ENCODE measurements around the gene CRHR1.
A peak's percentile ranks its signal among the peaks of the same experiment; 100 is the strongest.
"Not testable (repeated sequence)": the region's sequence is repeated elsewhere in the genome, so short reads cannot be mapped to it uniquely, and the experiment has no call there.

The CRHR1 gene

DNA sequence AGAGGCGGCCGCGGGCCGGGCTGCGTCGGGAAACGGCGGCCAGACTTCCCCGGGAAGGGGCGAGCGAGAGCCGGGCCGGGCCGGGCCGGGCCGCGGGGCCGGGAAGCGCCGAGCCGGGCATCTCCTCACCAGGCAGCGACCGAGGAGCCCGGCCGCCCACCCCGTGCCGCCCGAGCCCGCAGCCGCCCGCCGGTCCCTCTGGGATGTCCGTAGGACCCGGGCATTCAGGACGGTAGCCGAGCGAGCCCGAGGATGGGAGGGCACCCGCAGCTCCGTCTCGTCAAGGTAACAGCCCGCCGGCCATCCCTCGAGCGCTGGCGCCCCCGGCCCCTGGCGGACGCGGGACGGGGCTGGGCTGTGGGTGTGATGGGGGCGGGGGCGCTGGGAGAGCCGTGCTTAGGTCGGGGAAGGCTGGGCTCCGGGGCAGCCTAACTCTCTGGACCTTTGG, at the start of gene CRHR1:
TSS of gene CRHR1 (plus strand) at position 28 of the 448 bp plus-strand sequence. CDS start at position 253, 225 bp downstream.
- DNase-seq (ENCODE audit: low read depth, low spot score), result no peak
- no peak for TF ChIP-seq SUZ12 (IDR thresholded peaks at IDR 0.05; ENCODE audit: extremely low read depth, insufficient read depth, insufficient read length)
- no peak for TF ChIP-seq YY1 (IDR thresholded peaks at IDR 0.05; ENCODE audit: insufficient read depth, insufficient read length)
- no peak for TF ChIP-seq ZNF274 (IDR thresholded peaks at IDR 0.05; ENCODE audit: low read depth, low read length)
- H3K9me3 ChIP-seq (ENCODE audit: insufficient read depth, low read length), result no peaks in the 10 kb centered on the region
- peaks cover 57% of the 10 kb centered on the region for H3K27me3 ChIP-seq (ENCODE audit: insufficient read depth, insufficient read length)
- H3K4me3 ChIP-seq (ENCODE audit: insufficient read length, low read depth), result peak within 1 kb of the TSS; percentile 68
- peaks cover 14% of the 10 kb centered on the region for H3K4me1 ChIP-seq (ENCODE audit: insufficient read depth, insufficient read length)
- peak within 1 kb of the TSS; percentile 77 for H3K9ac ChIP-seq (ENCODE audit: insufficient read length, low read depth)
- H3K36me3 ChIP-seq (ENCODE audit: insufficient read depth, insufficient read length, low read length), result no peaks in the 10 kb centered on the region

DNA sequence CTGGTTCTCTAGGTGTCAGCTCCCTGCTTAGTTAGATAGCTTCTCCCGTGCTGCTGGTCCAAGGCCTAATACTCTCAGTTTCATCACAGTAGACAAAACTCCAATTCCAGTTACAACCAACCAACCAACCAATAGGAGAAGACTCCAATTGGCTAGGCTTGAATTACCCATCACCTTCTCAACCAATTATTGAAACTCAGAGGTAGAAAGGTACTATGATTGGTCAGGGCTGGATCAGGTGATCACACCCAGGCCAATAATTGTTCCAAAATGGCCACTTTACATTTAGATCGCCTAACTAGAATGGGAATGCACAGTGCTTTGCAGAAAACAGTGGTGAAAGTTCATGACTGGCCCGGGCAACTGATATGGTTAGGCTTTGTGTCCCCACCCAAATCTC, 49.5 kb upstream of the CRHR1 start:
- Histone ChIP-seq H3K27me3 (ENCODE audit: insufficient read depth, insufficient read length) (no peaks in the 10 kb centered on the region), H3K9ac (ENCODE audit: insufficient read length, low read depth) (no peak overlapping the region), H3K4me1 (ENCODE audit: insufficient read depth, insufficient read length) (no peaks in the 10 kb centered on the region), H3K36me3 (ENCODE audit: insufficient read depth, insufficient read length, low read length) (no peaks in the 10 kb centered on the region), H3K4me3 (ENCODE audit: insufficient read length, low read depth) (no peak overlapping the region), H3K9me3 (ENCODE audit: insufficient read depth, low read length) (peaks cover 27% of the 10 kb centered on the region; the same call in 1 of the 2 replicates)
- DNase-seq (ENCODE audit: low read depth, low spot score), result no peak
- TF ChIP-seq YY1 (IDR thresholded peaks at IDR 0.05; ENCODE audit: insufficient read depth, insufficient read length), result no peak
- no peak for TF ChIP-seq SUZ12 (IDR thresholded peaks at IDR 0.05; ENCODE audit: extremely low read depth, insufficient read depth, insufficient read length)
- no peak for TF ChIP-seq ZNF274 (IDR thresholded peaks at IDR 0.05; ENCODE audit: low read depth, low read length)

DNA sequence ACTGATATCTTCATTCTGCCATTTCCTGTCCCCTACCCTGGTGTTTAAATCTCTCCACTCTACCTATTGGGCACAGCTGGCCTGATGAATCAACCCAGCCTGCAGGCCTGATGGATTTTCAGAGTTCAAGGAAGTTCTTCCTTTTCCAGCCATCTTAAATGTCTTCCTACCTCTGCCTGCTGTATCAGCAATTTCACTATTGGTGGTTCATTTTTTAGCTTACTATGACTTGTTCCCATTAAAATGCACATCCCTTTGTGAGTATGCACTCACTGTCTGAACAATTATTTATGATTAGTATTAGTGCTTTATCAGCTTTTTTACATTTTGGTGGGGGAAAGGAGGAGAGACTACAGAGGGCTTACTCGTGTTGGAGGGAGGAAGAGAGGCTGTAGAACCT, 48.6 kb upstream of the CRHR1 start:
- DNase-seq (ENCODE audit: low read depth, low spot score), result no peak
- Histone ChIP-seq H3K9ac (ENCODE audit: insufficient read length, low read depth) (no peak overlapping the region), H3K4me3 (ENCODE audit: insufficient read length, low read depth) (no peak overlapping the region), H3K4me1 (ENCODE audit: insufficient read depth, insufficient read length) (peaks cover 2% of the 10 kb centered on the region), H3K36me3 (ENCODE audit: insufficient read depth, insufficient read length, low read length) (no peaks in the 10 kb centered on the region), H3K27me3 (ENCODE audit: insufficient read depth, insufficient read length) (no peaks in the 10 kb centered on the region), H3K9me3 (ENCODE audit: insufficient read depth, low read length) (peaks cover 18% of the 10 kb centered on the region; the same call in 1 of the 2 replicates)
- TF ChIP-seq SUZ12 (IDR thresholded peaks at IDR 0.05; ENCODE audit: extremely low read depth, insufficient read depth, insufficient read length) (no peak), ZNF274 (IDR thresholded peaks at IDR 0.05; ENCODE audit: low read depth, low read length) (no peak), YY1 (IDR thresholded peaks at IDR 0.05; ENCODE audit: insufficient read depth, insufficient read length) (no peak)

DNA sequence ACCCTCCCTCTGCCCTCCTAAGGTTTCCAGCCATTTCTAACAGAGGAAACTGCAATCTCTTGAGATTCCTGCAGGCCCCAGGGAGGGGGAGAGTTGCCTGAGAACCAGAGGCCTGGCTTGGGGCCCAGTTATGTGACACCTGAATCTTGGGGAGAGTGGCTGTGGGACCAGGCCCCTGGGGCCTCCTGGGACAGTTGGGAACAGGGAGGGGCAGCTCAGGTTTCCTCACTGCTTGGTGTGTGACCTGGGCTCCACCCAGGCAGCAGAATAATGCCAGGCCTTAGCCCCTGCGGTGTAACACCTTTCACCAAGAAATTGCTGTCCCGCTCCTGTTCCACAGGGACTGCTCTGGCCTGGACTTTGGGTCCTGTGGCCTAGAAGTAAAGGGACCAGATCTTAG, 44.3 kb upstream of the CRHR1 start:
- TF ChIP-seq SUZ12 (IDR thresholded peaks at IDR 0.05; ENCODE audit: extremely low read depth, insufficient read depth, insufficient read length) (no peak), YY1 (IDR thresholded peaks at IDR 0.05; ENCODE audit: insufficient read depth, insufficient read length) (no peak)
- DNase-seq (ENCODE audit: low read depth, low spot score), result no peak
- peaks cover 6% of the 10 kb centered on the region for H3K4me1 ChIP-seq (ENCODE audit: insufficient read depth, insufficient read length)
- peaks cover 34% of the 10 kb centered on the region for H3K27me3 ChIP-seq (ENCODE audit: insufficient read depth, insufficient read length)
- H3K36me3 ChIP-seq (ENCODE audit: insufficient read depth, insufficient read length, low read length), result no peaks in the 10 kb centered on the region
- no peaks in the 10 kb centered on the region for H3K9me3 ChIP-seq (ENCODE audit: insufficient read depth, low read length)
- H3K4me3 ChIP-seq (ENCODE audit: insufficient read length, low read depth), result no peak overlapping the region
- no peak overlapping the region for H3K9ac ChIP-seq (ENCODE audit: insufficient read length, low read depth)

DNA sequence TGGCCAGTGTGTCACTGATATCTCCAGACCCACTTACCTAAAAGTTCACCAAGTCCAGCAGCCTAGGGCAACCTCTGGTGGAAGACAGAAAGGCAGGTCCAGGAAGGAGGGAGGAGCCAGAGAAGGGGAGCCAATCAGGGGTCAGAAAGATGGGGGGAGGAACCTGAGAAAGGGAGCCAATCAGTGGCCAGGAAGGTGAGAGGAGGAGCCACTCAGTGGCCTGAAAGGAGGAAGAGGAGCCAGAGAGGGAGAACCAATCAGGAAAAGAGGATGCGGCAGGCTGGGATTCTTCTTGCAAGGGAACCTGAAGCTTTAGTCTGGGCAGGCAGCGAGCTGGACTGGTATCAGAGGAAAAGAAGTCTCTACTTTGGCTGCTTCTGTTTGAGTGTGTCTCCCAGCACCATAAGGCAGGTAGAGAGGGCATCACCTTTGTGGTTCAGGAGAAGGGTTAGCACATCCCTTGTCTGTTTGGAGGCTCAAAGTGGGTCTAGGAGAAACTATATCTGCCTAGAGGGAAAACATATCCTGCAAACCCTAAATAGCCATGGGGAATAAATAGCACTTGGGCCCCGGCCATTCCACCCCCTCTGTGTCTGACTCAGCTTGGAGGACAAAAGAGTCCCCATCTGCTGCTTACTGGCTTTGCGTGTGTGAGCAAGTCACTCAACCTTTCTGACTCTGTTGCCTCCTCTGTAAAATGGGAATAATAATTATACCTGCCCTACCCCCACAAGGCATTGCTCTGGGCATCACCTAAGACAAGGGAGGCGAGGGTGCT, 43.4 kb upstream of the CRHR1 start:
- H3K9ac ChIP-seq (ENCODE audit: insufficient read length, low read depth), result no peak overlapping the region
- peaks cover 38% of the 10 kb centered on the region for H3K27me3 ChIP-seq (ENCODE audit: insufficient read depth, insufficient read length)
- DNase-seq (ENCODE audit: low read depth, low spot score), result peak; percentile 46
- no peaks in the 10 kb centered on the region for H3K36me3 ChIP-seq (ENCODE audit: insufficient read depth, insufficient read length, low read length)
- no peak overlapping the region for H3K4me3 ChIP-seq (ENCODE audit: insufficient read length, low read depth)
- no peaks in the 10 kb centered on the region for H3K9me3 ChIP-seq (ENCODE audit: insufficient read depth, low read length)
- no peak for TF ChIP-seq YY1 (IDR thresholded peaks at IDR 0.05; ENCODE audit: insufficient read depth, insufficient read length)
- H3K4me1 ChIP-seq (ENCODE audit: insufficient read depth, insufficient read length), result peaks cover 13% of the 10 kb centered on the region

DNA sequence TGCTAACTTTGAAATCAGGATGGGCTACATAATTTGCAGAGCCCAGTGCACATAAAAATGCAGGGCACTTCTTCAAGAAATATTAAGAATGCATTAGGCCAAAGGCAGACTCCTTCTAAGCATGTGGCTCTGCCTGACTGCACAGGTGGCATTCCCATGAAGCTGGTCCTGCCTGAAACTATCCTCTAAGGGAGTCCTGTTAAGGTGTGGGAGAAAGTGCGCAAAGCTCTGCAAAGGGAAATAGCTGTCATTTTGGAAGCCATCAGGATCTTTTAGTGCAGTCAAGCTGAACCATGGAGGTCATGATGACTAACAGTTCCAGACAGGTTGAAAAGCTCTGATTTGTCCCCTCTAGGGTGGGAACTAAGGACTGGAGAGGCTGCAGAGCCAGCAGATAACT, 41.9 kb upstream of the CRHR1 start:
- H3K4me1 ChIP-seq (ENCODE audit: insufficient read depth, insufficient read length), result peaks cover 19% of the 10 kb centered on the region
- H3K9me3 ChIP-seq (ENCODE audit: insufficient read depth, low read length), result no peaks in the 10 kb centered on the region
- H3K36me3 ChIP-seq (ENCODE audit: insufficient read depth, insufficient read length, low read length), result no peaks in the 10 kb centered on the region
- no peak overlapping the region for H3K4me3 ChIP-seq (ENCODE audit: insufficient read length, low read depth)
- peaks cover 44% of the 10 kb centered on the region for H3K27me3 ChIP-seq (ENCODE audit: insufficient read depth, insufficient read length)
- H3K9ac ChIP-seq (ENCODE audit: insufficient read length, low read depth), result no peak overlapping the region
- TF ChIP-seq SUZ12 (IDR thresholded peaks at IDR 0.05; ENCODE audit: extremely low read depth, insufficient read depth, insufficient read length), result no peak
- TF ChIP-seq ZNF274 (IDR thresholded peaks at IDR 0.05; ENCODE audit: low read depth, low read length), result no peak
- TF ChIP-seq YY1 (IDR thresholded peaks at IDR 0.05; ENCODE audit: insufficient read depth, insufficient read length), result no peak
- no peak for DNase-seq (ENCODE audit: low read depth, low spot score)

DNA sequence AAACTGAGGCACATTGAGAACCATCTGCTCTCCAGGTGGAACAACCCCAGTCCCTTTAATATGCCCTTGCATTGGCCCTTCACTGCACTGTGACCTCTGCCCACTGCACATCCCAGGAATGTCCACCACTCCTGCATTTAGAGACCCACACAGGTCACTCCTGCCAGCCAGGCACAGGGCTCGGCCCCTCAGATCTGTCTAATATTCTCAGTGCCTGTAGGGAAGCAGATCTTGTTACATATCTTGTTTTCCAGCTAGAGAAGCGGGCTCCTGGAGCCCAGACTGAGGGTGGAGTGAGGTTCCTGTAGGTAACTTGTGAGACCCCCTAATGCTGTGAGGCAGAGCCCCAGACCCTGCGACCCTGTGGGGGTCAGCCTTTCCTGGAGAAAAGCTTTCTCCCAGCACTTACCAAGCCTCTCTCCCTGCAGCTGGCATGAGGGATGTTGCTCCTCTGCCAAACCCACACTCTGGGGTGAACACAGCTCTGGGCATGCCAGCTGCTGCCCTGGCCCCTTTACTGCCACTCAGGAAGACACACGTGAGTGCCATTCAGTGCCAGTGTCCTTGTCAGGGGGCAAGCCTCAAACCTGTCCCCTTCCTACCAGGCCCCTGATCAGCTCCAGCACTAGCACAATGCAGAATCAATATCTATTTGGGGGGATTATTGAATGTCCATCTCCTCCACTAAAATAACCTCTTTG, 40.3 kb upstream of the CRHR1 start:
- Histone ChIP-seq H3K9ac (ENCODE audit: insufficient read length, low read depth) (no peak overlapping the region), H3K4me1 (ENCODE audit: insufficient read depth, insufficient read length) (peaks cover 19% of the 10 kb centered on the region), H3K27me3 (ENCODE audit: insufficient read depth, insufficient read length) (peaks cover 58% of the 10 kb centered on the region), H3K9me3 (ENCODE audit: insufficient read depth, low read length) (no peaks in the 10 kb centered on the region), H3K4me3 (ENCODE audit: insufficient read length, low read depth) (no peak overlapping the region), H3K36me3 (ENCODE audit: insufficient read depth, insufficient read length, low read length) (no peaks in the 10 kb centered on the region)
- TF ChIP-seq ZNF274 (IDR thresholded peaks at IDR 0.05; ENCODE audit: low read depth, low read length), result no peak
- no peak for TF ChIP-seq SUZ12 (IDR thresholded peaks at IDR 0.05; ENCODE audit: extremely low read depth, insufficient read depth, insufficient read length)
- no peak for TF ChIP-seq YY1 (IDR thresholded peaks at IDR 0.05; ENCODE audit: insufficient read depth, insufficient read length)
- no peak for DNase-seq (ENCODE audit: low read depth, low spot score)

DNA sequence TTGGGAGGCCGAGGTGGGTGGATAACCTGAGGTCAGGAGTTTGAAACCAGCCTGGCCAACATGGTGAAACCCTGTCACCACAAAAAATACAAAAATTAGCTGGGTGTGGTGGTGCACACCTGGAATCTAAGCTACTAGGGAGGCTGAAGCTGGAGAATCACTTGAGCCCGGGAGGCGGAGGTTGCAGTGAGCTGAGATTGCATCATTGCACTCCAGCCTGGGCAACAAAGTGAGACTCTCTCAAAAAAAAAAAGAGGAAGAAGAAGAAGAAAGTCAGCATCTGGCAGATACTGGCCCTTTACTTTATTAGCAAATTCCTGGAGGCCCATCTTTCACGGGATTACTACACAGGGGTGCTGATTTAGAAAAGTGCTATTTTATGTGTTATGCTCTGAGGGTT, 39.3 kb upstream of the CRHR1 start:
- H3K36me3 ChIP-seq (ENCODE audit: insufficient read depth, insufficient read length, low read length); H3K9ac ChIP-seq (ENCODE audit: insufficient read length, low read depth); DNase-seq (ENCODE audit: low read depth, low spot score); H3K9me3 ChIP-seq (ENCODE audit: insufficient read depth, low read length); H3K4me3 ChIP-seq (ENCODE audit: insufficient read length, low read depth): not testable (repeated sequence)
- Histone ChIP-seq H3K4me1 (ENCODE audit: insufficient read depth, insufficient read length) (peaks cover 19% of the 10 kb centered on the region), H3K27me3 (ENCODE audit: insufficient read depth, insufficient read length) (peaks cover 61% of the 10 kb centered on the region)
